Measurements from ENCODE around the gene IL20.

DNA sequence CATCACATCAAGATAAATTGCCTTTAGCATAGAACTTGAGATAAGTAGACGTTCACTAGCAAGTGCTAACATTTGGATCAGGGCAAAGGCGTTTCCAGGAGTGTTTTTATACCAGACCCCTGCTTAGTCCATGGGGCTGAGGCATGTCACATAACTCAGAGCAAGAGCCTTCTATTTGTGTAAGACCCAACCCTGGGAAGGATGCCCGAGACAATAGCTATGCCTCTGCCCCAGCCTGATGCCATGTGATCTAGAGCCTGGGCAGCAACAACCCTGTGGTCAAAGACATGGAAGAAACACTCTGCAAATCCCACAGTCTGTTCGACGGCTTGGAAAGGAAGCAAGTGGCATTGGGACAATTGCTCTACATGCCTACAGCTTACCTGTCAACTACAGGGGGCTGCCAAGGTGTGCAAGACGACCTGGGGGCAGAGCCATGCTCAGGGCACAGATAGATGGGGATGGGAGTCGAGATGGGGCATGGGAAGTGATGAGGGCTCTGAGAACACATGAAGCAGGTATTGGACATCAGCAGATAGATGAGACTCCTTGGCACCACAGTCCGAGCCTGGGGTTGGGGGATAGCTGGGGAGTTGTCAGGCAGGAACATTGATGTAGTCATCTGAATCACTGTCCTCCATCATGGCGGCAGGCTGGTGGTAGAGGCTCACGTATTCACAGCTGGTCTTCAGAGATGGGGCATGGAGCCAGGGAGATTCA, 39.2 kb downstream of the IL20 start:
- TF ChIP-seq, protein P1, sequence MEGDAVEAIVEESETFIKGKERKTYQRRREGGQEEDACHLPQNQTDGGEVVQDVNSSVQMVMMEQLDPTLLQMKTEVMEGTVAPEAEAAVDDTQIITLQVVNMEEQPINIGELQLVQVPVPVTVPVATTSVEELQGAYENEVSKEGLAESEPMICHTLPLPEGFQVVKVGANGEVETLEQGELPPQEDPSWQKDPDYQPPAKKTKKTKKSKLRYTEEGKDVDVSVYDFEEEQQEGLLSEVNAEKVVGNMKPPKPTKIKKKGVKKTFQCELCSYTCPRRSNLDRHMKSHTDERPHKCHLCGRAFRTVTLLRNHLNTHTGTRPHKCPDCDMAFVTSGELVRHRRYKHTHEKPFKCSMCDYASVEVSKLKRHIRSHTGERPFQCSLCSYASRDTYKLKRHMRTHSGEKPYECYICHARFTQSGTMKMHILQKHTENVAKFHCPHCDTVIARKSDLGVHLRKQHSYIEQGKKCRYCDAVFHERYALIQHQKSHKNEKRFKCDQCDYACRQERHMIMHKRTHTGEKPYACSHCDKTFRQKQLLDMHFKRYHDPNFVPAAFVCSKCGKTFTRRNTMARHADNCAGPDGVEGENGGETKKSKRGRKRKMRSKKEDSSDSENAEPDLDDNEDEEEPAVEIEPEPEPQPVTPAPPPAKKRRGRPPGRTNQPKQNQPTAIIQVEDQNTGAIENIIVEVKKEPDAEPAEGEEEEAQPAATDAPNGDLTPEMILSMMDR (IDR thresholded peaks at IDR 0.05) = no peak
- TF ChIP-seq POLR2A (IDR thresholded peaks at IDR 0.05) = no peak
